ENCODE data around the gene SEC22B.
"Not testable (repeated sequence)": the region's sequence is repeated elsewhere in the genome, so short reads cannot be mapped to it uniquely, and the experiment has no call there.

SEC22B gene

GRCh38 chr1:120149420-120150059, 26.8 kb downstream of the SEC22B start:
- DNase-seq (ENCODE audit: low read depth in 2 of 3, low spot score in 1 of 3): not testable (repeated sequence)

- DNase-seq (ENCODE audit: low read depth in 2 of 3, low spot score in 1 of 3): not testable (repeated sequence)
These were observed 30.5 kb downstream of the SEC22B start for GRCh38 chr1:120145806-120146205.

GRCh38 chr1:120144626-120145025, 31.7 kb downstream of the SEC22B start:
- DNase-seq (ENCODE audit: low read depth in 2 of 3, low spot score in 1 of 3): not testable (repeated sequence)

GRCh38 chr1:120144169-120144568, 32.2 kb downstream of the SEC22B start:
- DNase-seq (ENCODE audit: low read depth in 2 of 3, low spot score in 1 of 3): not testable (repeated sequence)

GRCh38 chr1:120143334-120143733, 33.0 kb downstream of the SEC22B start:
- DNase-seq (ENCODE audit: low read depth in 2 of 3, low spot score in 1 of 3): not testable (repeated sequence)

- peak; percentile 32 to 57 (median 48) for DNase-seq (ENCODE audit: low read depth in 2 of 3, low spot score in 1 of 3)
These were observed 33.6 kb downstream of the SEC22B start for GRCh38 chr1:120142512-120143263.

- DNase-seq (ENCODE audit: low read depth in 2 of 3, low spot score in 1 of 3): not testable (repeated sequence)
These were observed 34.5 kb downstream of the SEC22B start for GRCh38 chr1:120141865-120142264.

- not testable (repeated sequence) for DNase-seq (ENCODE audit: low read depth in 2 of 3, low spot score in 1 of 3)
These were observed 35.6 kb downstream of the SEC22B start for GRCh38 chr1:120140656-120141265.

- DNase-seq (ENCODE audit: low read depth in 2 of 3, low spot score in 1 of 3): not testable (repeated sequence)
These were observed 40.2 kb downstream of the SEC22B start for GRCh38 chr1:120136086-120136485.

GRCh38 chr1:120133928-120134325, 42.4 kb downstream of the SEC22B start:
- DNase-seq (ENCODE audit: low read depth in 2 of 3, low spot score in 1 of 3): not testable (repeated sequence)

GRCh38 chr1:120133228-120133927, 42.9 kb downstream of the SEC22B start:
- no peak for DNase-seq (ENCODE audit: low read depth in 2 of 3, low spot score in 1 of 3)

GRCh38 chr1:120132406-120132763, 43.9 kb downstream of the SEC22B start:
- not testable (repeated sequence) for DNase-seq (ENCODE audit: low read depth in 2 of 3, low spot score in 1 of 3)

GRCh38 chr1:120131611-120132405, 44.5 kb downstream of the SEC22B start:
- not testable (repeated sequence) for DNase-seq (ENCODE audit: low read depth in 2 of 3, low spot score in 1 of 3)

- not testable (repeated sequence) for DNase-seq (ENCODE audit: low read depth in 2 of 3, low spot score in 1 of 3)
These were observed 48.4 kb downstream of the SEC22B start for GRCh38 chr1:120127921-120128320.

- not testable (repeated sequence) for DNase-seq (ENCODE audit: low read depth in 2 of 3, low spot score in 1 of 3)
These were observed 50.1 kb downstream of the SEC22B start for GRCh38 chr1:120126216-120126615.

- DNase-seq (ENCODE audit: low read depth in 2 of 3, low spot score in 1 of 3): not testable (repeated sequence)
These were observed 51.7 kb downstream of the SEC22B start for GRCh38 chr1:120124628-120125027.

- DNase-seq (ENCODE audit: low read depth in 2 of 3, low spot score in 1 of 3): not testable (repeated sequence)
These were observed 52.4 kb downstream of the SEC22B start for GRCh38 chr1:120123813-120124510.

- not testable (repeated sequence) for DNase-seq (ENCODE audit: low read depth in 2 of 3, low spot score in 1 of 3)
These were observed 53.9 kb downstream of the SEC22B start for GRCh38 chr1:120122262-120122893.

- not testable (repeated sequence) for DNase-seq (ENCODE audit: low read depth in 2 of 3, low spot score in 1 of 3)
These were observed 54.5 kb downstream of the SEC22B start for GRCh38 chr1:120121830-120122229.

Measured in stimulated activated CD4-positive, alpha-beta T cell treated with anti-CD3 and anti-CD28 coated beads, Interleukin-12 subunit alpha, Interleukin-12 subunit beta, amount 100 ng/mL, for 48 hours (primary cell).